IPS DF 6.9 (cell line): ENCODE data around the gene TBC1D16.
"Not testable (repeated sequence)": the region's sequence is repeated elsewhere in the genome, so short reads cannot be mapped to it uniquely, and the experiment has no call there.

Experiments
- DNase-seq: peaks from one replicate; pipeline ENCODE4 v3.0.0-alpha.2; 2013; ENCODE audit warnings: low read depth, low spot score
- H3K27ac ChIP-seq: one replicate; pipeline ENCODE4 v1.5.1; 2013; ENCODE audit warnings: low read length, control low read depth
- H3K27me3 ChIP-seq: 2 replicates; pipeline ENCODE4 v1.6.1; 2013; ENCODE audit warnings: mild to moderate bottlenecking, low read length; ENCODE audit not compliant: control insufficient read depth, insufficient read depth
- H3K36me3 ChIP-seq: 2 replicates; pipeline ENCODE4 v1.6.1; 2013; ENCODE audit warnings: low read length; ENCODE audit not compliant: control insufficient read depth, insufficient read depth
- H3K4me1 ChIP-seq: 2 replicates; pipeline ENCODE4 v1.6.1; 2013; ENCODE audit warnings: low read length; ENCODE audit not compliant: control insufficient read depth, insufficient read depth
- H3K4me3 ChIP-seq: 2 replicates; pipeline ENCODE4 v1.5.1; 2013; ENCODE audit warnings: mild to moderate bottlenecking, low read length
- H3K9me3 ChIP-seq: 2 replicates; pipeline ENCODE4 v1.6.1; 2013; ENCODE audit warnings: low read length, inconsistent platforms; ENCODE audit not compliant: control insufficient read depth, insufficient read depth
- WGBS: extraction: QIAGEN DNeasy Blood & Tissue Kit; methylation state at CpG from one replicate; pipeline ENCODE4 v1.1.7; 2013; ENCODE audit warnings: mixed read lengths, missing lambda C conversion rate; ENCODE audit not compliant: insufficient read length, insufficient coverage; 5-methylcytosine and 5-hydroxymethylcytosine counted together

Gene TBC1D16

GRCh38 chr17:79907850-79908249, 127.8 kb downstream of the TBC1D16 start:
- H3K27me3 ChIP-seq, result no peaks in the 10 kb centered on the region
- no peak overlapping the region for H3K27ac ChIP-seq
- H3K4me1 ChIP-seq, result 0 out of 2 replicates have a peak, but pooled peaks cover 2% of the 10 kb centered on the region
- no peaks in the 10 kb centered on the region for H3K9me3 ChIP-seq
- WGBS, result no CpG with 5 or more reads among the region's 16 CpGs
- no peak overlapping the region for H3K4me3 ChIP-seq
- DNase-seq, result no peak
- H3K36me3 ChIP-seq, result no peaks in the 10 kb centered on the region

GRCh38 chr17:79907217-79907715, 128.4 kb downstream of the TBC1D16 start:
- no CpG with 5 or more reads among the region's 11 CpGs for WGBS
- H3K9me3 ChIP-seq, result no peaks in the 10 kb centered on the region
- no peak overlapping the region for H3K4me3 ChIP-seq
- 0 out of 2 replicates have a peak, but pooled peaks cover 2% of the 10 kb centered on the region for H3K4me1 ChIP-seq
- no peaks in the 10 kb centered on the region for H3K36me3 ChIP-seq
- H3K27me3 ChIP-seq, result no peaks in the 10 kb centered on the region
- no peak for DNase-seq
- H3K27ac ChIP-seq, result no peak overlapping the region

GRCh38 chr17:79905832-79906231, 129.8 kb downstream of the TBC1D16 start:
- no peaks in the 10 kb centered on the region for H3K9me3 ChIP-seq
- H3K27me3 ChIP-seq, result no peaks in the 10 kb centered on the region
- no CpG with 5 or more reads among the region's 8 CpGs for WGBS
- no peak overlapping the region for H3K4me3 ChIP-seq
- no peak overlapping the region for H3K27ac ChIP-seq
- no peaks in the 10 kb centered on the region for H3K36me3 ChIP-seq
- no peak for DNase-seq
- 0 out of 2 replicates have a peak, but pooled peaks cover 2% of the 10 kb centered on the region for H3K4me1 ChIP-seq

- Histone ChIP-seq H3K4me3 (no peak overlapping the region), H3K27me3 (no peaks in the 10 kb centered on the region), H3K4me1 (0 out of 2 replicates have a peak, but pooled peaks cover 2% of the 10 kb centered on the region), H3K27ac (no peak overlapping the region), H3K9me3 (no peaks in the 10 kb centered on the region), H3K36me3 (no peaks in the 10 kb centered on the region)
- WGBS, result no CpG with 5 or more reads among the region's 9 CpGs
- DNase-seq, result no peak
Measured at GRCh38 chr17:79904865-79905264, 130.8 kb downstream of the TBC1D16 start.

- H3K4me1 ChIP-seq, result no peaks in the 10 kb centered on the region
- DNase-seq, result no peak
- no peak overlapping the region for H3K4me3 ChIP-seq
- no CpG with 5 or more reads among the region's 10 CpGs for WGBS
- H3K27me3 ChIP-seq, result no peaks in the 10 kb centered on the region
- no peaks in the 10 kb centered on the region for H3K9me3 ChIP-seq
- H3K27ac ChIP-seq, result no peak overlapping the region
- H3K36me3 ChIP-seq, result no peaks in the 10 kb centered on the region
Measured at GRCh38 chr17:79902146-79902791, 133.4 kb downstream of the TBC1D16 start.

- Histone ChIP-seq H3K27me3 (no peaks in the 10 kb centered on the region), H3K4me1 (no peaks in the 10 kb centered on the region), H3K9me3 (no peaks in the 10 kb centered on the region), H3K36me3 (no peaks in the 10 kb centered on the region), H3K4me3 (no peak overlapping the region), H3K27ac (no peak overlapping the region)
- no CpG with 5 or more reads among the region's 6 CpGs for WGBS
- DNase-seq, result no peak
Measured at GRCh38 chr17:79901131-79901530, 134.5 kb downstream of the TBC1D16 start.

GRCh38 chr17:79899584-79899983, 136.1 kb downstream of the TBC1D16 start:
- H3K4me1 ChIP-seq, result no peaks in the 10 kb centered on the region
- no CpG with 5 or more reads among the region's 4 CpGs for WGBS
- H3K27me3 ChIP-seq, result no peaks in the 10 kb centered on the region
- no peak for DNase-seq
- no peak overlapping the region for H3K4me3 ChIP-seq
- no peak overlapping the region for H3K27ac ChIP-seq
- H3K9me3 ChIP-seq, result no peaks in the 10 kb centered on the region
- no peaks in the 10 kb centered on the region for H3K36me3 ChIP-seq

GRCh38 chr17:79897243-79898063, 138.2 kb downstream of the TBC1D16 start:
- H3K4me1 ChIP-seq, result no peaks in the 10 kb centered on the region
- no peak overlapping the region for H3K4me3 ChIP-seq
- no peak for DNase-seq
- no peaks in the 10 kb centered on the region for H3K36me3 ChIP-seq
- H3K27me3 ChIP-seq, result no peaks in the 10 kb centered on the region
- no CpG with 5 or more reads among the region's 12 CpGs for WGBS
- H3K27ac ChIP-seq, result no peak overlapping the region
- H3K9me3 ChIP-seq, result no peaks in the 10 kb centered on the region

- not testable (repeated sequence) for DNase-seq, H3K4me1 ChIP-seq, H3K36me3 ChIP-seq, H3K27me3 ChIP-seq, H3K4me3 ChIP-seq, H3K27ac ChIP-seq, H3K9me3 ChIP-seq
- no CpG with 5 or more reads among the region's 4 CpGs for WGBS
Measured at GRCh38 chr17:79893457-79893856, 142.2 kb downstream of the TBC1D16 start.

- H3K27me3 ChIP-seq, result no peaks in the 10 kb centered on the region
- no peaks in the 10 kb centered on the region for H3K4me1 ChIP-seq
- H3K36me3 ChIP-seq, result no peaks in the 10 kb centered on the region
- DNase-seq, result no peak
- no peak overlapping the region for H3K27ac ChIP-seq
- whole genome bisulfite sequencing, result no CpG with 5 or more reads among the region's 11 CpGs
- H3K4me3 ChIP-seq, result no peak overlapping the region
- H3K9me3 ChIP-seq, result no peaks in the 10 kb centered on the region
Measured at GRCh38 chr17:79892457-79893241, 143.0 kb downstream of the TBC1D16 start.
